ENCODE measurements around the gene EFHC2. TPM values are rescaled to one million over a fixed set of nuclear protein-coding genes. Genes with fewer than 3 reads are reported as not detected.

The EFHC2 gene
- total RNA-seq, 1 experiment from 2014 or later, result not detected

- Histone ChIP-seq H2AFZ (ENCODE audit: low read depth, low read length, poor library complexity, severe bottlenecking) (no peak overlapping the region), H3K36me3 (ENCODE audit: control insufficient read depth in 1 of 2, insufficient read depth in 2 of 2, low read length in 2 of 2) (no peaks in the 10 kb centered on the region), H3K27me3 (ENCODE audit: insufficient read depth, low read length) (no peaks in the 10 kb centered on the region), H3K4me2 (ENCODE audit: low read length) (no peak overlapping the region), H3K9me2 (ENCODE audit: insufficient read depth) (no peaks in the 10 kb centered on the region), H4K20me1 (ENCODE audit: insufficient read depth) (no peaks in the 10 kb centered on the region), H3K9me3 (ENCODE audit: control insufficient read depth in 1 of 2, insufficient read depth in 1 of 2, low read depth in 1 of 2, low read length in 2 of 2) (no peaks in the 10 kb centered on the region), H3K79me2 (ENCODE audit: insufficient read depth, low read length) (no peaks in the 10 kb centered on the region), H3K4me1 (ENCODE audit: control insufficient read depth in 1 of 2, insufficient read depth in 2 of 2, low read length in 2 of 2) (no peaks in the 10 kb centered on the region), H3K9ac (ENCODE audit: low read length) (no peak overlapping the region), H3K4me3 (replicated peaks in 1 of 2; ENCODE audit: low read depth in 1 of 2, low read length in 2 of 2) (no peak overlapping the region), H3K27ac (ENCODE audit: low read depth, low read length) (no peak overlapping the region)
- intact Hi-C loops (cut with micrococcal nuclease), result no loop called here
- ChIA-PET RAD21 (ENCODE audit: low non-redundant PET in 1 of 2, low total read pairs in 2 of 2, uncharacterized antibody in 2 of 2, unreplicated experiment in 2 of 2) (no interaction called here), POLR2A (no interaction called here), CTCF (no interaction called here)
- no peak for DNase-seq (ENCODE audit: low read depth, low spot score)
- TF ChIP-seq TCF7L2 (IDR thresholded peaks at IDR 0.05; ENCODE audit: borderline replicate concordance, extremely low read depth, insufficient read depth, insufficient read length), result no peak
- no peak for TF ChIP-seq SRF (IDR thresholded peaks at IDR 0.05; ENCODE audit: low read depth)
- no peak for TF ChIP-seq ZBTB33 (IDR thresholded peaks at IDR 0.05; ENCODE audit: extremely low read depth, insufficient replicate concordance, low read length)
- no peak for TF ChIP-seq RAD21 (IDR thresholded peaks at IDR 0.05; ENCODE audit: low read depth)
- TF ChIP-seq CEBPB (IDR thresholded peaks at IDR 0.05; ENCODE audit: low read depth), result no peak
- TF ChIP-seq POLR2A (IDR thresholded peaks at IDR 0.05; ENCODE audit: borderline replicate concordance, extremely low read depth, insufficient read depth, insufficient read length), result no peak
- no peak for TF ChIP-seq CTCF (IDR thresholded peaks at IDR 0.05 in 2 of 3, conservative IDR thresholded peaks at IDR 0.05 in 1 of 3; ENCODE audit: borderline replicate concordance in 1 of 3, insufficient read depth in 1 of 3, low read depth in 2 of 3, low read length in 2 of 3)
- no peak for TF ChIP-seq SP1 (IDR thresholded peaks at IDR 0.05; ENCODE audit: low read depth)
- no peak for TF ChIP-seq EGR1 (IDR thresholded peaks at IDR 0.05; ENCODE audit: low read depth)
- TF ChIP-seq EZH2phosphoT487 (IDR thresholded peaks at IDR 0.05; ENCODE audit: borderline replicate concordance), result no peak
- no peak for TF ChIP-seq ATF3 (IDR thresholded peaks at IDR 0.05)
- TF ChIP-seq SIN3A (IDR thresholded peaks at IDR 0.05; ENCODE audit: low read depth), result no peak
- TF ChIP-seq ZFX (IDR thresholded peaks at IDR 0.05), result no peak
- no peak for TF ChIP-seq REST (IDR thresholded peaks at IDR 0.05; ENCODE audit: low read depth)
- TF ChIP-seq FOSL1 (IDR thresholded peaks at IDR 0.05; ENCODE audit: low read depth), result no peak
- no peak for TF ChIP-seq ZNF274 (IDR thresholded peaks at IDR 0.05; ENCODE audit: low read depth, low read length)
- TF ChIP-seq EZH2 (IDR thresholded peaks at IDR 0.05), result no peak
- no peak for ATAC-seq
- no TSS peak for BruUV-seq (replicated peaks)
Observed at GRCh38 chrX:44162964-44163475, 180.5 kb downstream of the EFHC2 start.
